Duodenal mucosa (tissue), 2 donors: Measurements from ENCODE around the gene ARL9.
A peak's percentile ranks its signal among the peaks of the same experiment; 100 is the strongest.

Experiments used
- H3K27ac ChIP-seq: one replicate; pipeline ENCODE4 v1.7.0; 2013; ENCODE audit warnings: low read depth, low read length
- H3K27me3 ChIP-seq, 2 donors: one replicate each; pipeline ENCODE4 v1.7.0; 2013; ENCODE audit warnings: low read length in 2 of 2, control low read depth in 1 of 2; ENCODE audit not compliant: insufficient read depth in 2 of 2, control insufficient read depth in 1 of 2
- H3K36me3 ChIP-seq, 2 donors: one replicate each; pipeline ENCODE4 v1.7.0; 2013; ENCODE audit warnings: low read length in 2 of 2, control low read depth in 1 of 2; ENCODE audit not compliant: insufficient read depth in 2 of 2, control insufficient read depth in 1 of 2
- H3K4me1 ChIP-seq, 2 donors: one replicate each; pipeline ENCODE4 v1.7.0; 2013; ENCODE audit warnings: low read length in 2 of 2, control low read depth in 1 of 2; ENCODE audit not compliant: insufficient read depth in 2 of 2, control insufficient read depth in 1 of 2
- H3K4me3 ChIP-seq, 2 donors: one replicate each; pipeline ENCODE4 v1.7.0; 2013; ENCODE audit warnings: low read length in 2 of 2, low read depth in 1 of 2
- H3K9ac ChIP-seq, 2 donors: one replicate each; pipeline ENCODE4 v1.7.0; 2013; ENCODE audit warnings: low read length in 2 of 2, low read depth in 1 of 2
- H3K9me3 ChIP-seq, 2 donors: one replicate each; pipeline ENCODE4 v1.7.0; 2013; ENCODE audit warnings: low read length in 2 of 2, control low read depth in 1 of 2; ENCODE audit not compliant: control insufficient read depth in 1 of 2

The ARL9 gene

DNA sequence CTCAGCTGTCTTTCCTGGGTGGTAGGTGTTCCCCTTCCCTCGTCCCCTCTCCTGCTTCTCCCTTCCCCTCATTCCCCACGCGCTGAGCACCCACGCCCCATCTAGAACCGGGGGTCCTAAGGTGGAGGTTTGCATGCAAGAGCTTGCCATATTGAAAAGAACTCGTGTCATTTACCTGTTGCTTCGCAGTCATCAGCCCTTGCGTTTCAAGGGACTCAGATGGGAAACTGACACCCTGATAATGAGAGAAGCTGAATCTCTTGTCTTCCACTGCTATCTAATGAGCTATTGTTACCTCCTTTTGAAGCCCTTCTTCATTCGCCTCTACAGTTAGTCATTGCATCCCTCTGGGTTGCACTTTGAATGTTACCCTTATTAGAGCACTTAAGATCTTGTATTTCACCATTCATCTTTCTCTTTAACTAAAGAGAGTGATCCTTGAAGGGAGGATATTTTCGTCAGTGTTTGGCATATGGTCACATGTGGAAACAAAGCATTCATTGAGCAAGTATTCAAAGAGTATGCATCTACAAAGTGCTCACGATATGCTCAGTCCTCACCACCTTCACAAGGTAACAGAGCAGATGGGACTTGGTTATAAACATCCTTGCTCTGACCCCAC lies 25.7 kb downstream of the ARL9 start:
- peak overlapping the region; percentile 77 to 78 for H3K4me3 ChIP-seq
- no peaks in the 10 kb centered on the region for H3K9me3 ChIP-seq
- H3K9ac ChIP-seq = no peak overlapping the region
- peaks cover 4 to 10% of the 10 kb centered on the region in 2 donors for H3K4me1 ChIP-seq
- no peaks in the 10 kb centered on the region for H3K36me3 ChIP-seq
- H3K27ac ChIP-seq = no peak overlapping the region
- peaks cover 16 to 34% of the 10 kb centered on the region in 2 donors for H3K27me3 ChIP-seq

DNA sequence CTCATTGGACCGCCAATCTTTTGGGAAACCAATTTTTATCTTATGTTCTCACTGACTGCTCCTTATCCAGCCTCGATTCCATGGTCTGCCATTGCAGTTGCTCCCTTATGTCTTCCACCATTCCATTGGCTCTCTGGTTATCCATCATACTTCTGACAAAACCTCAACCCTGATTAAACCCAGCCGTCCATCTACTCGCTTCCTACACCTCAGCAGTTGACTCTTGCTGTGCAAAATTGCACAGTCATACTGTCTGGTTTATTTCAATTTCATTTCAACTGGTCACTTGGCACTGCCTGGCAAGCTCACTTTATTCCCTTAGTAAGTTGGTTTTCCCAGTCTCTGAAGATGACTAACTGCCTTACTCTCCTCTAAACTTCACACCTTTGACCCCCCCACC lies 26.2 kb downstream of the ARL9 start:
- no peaks in the 10 kb centered on the region for H3K36me3 ChIP-seq
- peaks cover 4 to 10% of the 10 kb centered on the region in 2 donors for H3K4me1 ChIP-seq
- no peak overlapping the region for H3K27ac ChIP-seq
- peaks cover 16 to 34% of the 10 kb centered on the region in 2 donors for H3K27me3 ChIP-seq
- no peak overlapping the region for H3K9ac ChIP-seq
- H3K9me3 ChIP-seq = no peaks in the 10 kb centered on the region
- H3K4me3 ChIP-seq = no peak overlapping the region

DNA sequence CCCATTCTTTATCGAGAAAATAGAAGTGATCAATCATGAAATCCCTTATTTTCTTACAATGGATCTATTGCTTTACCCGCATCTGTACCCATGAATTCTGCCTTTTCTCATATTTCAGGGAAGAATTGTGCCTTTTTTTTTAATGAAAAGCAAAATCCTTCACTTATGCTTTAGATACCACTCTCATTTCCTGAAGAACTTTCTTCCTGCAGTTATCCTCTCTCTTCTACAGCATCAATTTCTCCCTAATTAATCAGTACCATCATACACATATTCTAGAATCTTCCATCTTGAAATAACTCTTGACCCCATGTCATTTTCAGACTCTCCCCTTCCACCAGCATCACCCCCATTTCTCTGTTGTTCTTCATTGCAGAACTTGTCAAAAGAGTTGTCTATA lies 26.6 kb downstream of the ARL9 start:
- H3K9me3 ChIP-seq = no peaks in the 10 kb centered on the region
- H3K4me1 ChIP-seq = peaks cover 4 to 10% of the 10 kb centered on the region in 2 donors
- H3K27ac ChIP-seq = no peak overlapping the region
- H3K27me3 ChIP-seq = peaks cover 16 to 34% of the 10 kb centered on the region in 2 donors
- H3K36me3 ChIP-seq = no peaks in the 10 kb centered on the region
- no peak overlapping the region for H3K9ac ChIP-seq
- no peak overlapping the region for H3K4me3 ChIP-seq

DNA sequence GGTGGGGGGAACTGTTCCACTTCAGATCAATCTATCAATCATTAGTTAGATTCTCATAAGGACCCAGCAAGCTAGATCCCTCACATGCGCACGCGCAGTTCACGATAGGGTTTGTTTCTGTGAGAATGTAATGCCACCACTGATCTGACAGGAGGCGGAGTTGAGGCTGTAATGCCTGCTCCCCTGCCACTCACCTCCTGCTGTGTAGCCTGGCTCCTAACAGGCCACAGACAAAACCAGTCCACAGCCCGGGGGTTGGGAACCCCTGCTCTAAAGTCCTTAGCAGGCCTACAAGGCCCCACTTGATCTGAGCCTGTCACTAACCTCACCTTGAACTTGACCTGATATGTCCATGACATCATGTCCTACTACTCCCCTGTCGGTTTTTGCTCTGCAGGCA lies 30.3 kb downstream of the ARL9 start:
- no peaks in the 10 kb centered on the region for H3K36me3 ChIP-seq
- H3K27me3 ChIP-seq = peaks cover 12 to 28% of the 10 kb centered on the region in 2 donors
- peaks cover 0 to 3% of the 10 kb centered on the region in 2 donors for H3K4me1 ChIP-seq
- no peaks in the 10 kb centered on the region for H3K9me3 ChIP-seq
- no peak overlapping the region for H3K27ac ChIP-seq
- H3K4me3 ChIP-seq = no peak overlapping the region
- H3K9ac ChIP-seq = no peak overlapping the region

DNA sequence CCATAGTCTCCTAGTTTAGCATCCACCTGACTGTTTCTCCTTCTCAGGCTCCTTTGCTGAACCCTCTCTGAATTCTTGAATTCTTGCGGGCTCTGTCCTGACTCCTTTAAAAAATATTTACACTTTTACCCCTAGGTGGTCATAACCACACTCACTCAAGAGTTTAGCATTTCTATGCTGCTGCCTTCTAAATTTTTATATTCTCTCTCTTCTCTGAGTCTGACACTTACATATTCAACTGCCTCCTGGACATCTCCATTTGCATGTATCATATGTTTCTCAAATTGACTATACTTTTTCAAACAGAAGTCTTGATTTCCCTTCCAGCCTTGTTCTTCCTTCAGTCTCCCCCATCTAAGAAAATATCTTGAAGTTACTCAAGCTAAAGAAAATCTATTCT lies 31.6 kb downstream of the ARL9 start:
- Histone ChIP-seq H3K36me3 (no peaks in the 10 kb centered on the region), H3K27me3 (peaks cover 8 to 15% of the 10 kb centered on the region in 2 donors), H3K9ac (no peak overlapping the region), H3K4me1 (no peaks in the 10 kb centered on the region), H3K27ac (no peak overlapping the region), H3K4me3 (no peak overlapping the region), H3K9me3 (no peaks in the 10 kb centered on the region)

DNA sequence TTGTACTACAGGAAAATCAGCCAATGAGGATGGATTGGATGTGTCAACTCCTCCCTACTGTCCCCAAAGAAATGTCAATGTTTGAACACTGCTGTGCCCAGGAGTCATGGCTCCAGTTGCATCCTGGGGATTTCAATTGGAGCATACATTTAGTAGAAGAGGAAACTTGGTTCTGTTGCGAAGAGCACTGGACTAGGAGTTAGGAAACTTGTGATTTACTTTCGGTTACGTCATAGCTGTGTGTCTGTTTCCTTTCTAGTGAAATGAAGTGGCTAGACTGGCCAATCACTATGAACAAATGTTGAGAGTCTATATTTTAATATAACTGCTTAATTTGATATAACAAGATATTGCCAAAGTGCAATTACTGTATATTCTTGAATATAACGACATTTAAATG lies 35.2 kb downstream of the ARL9 start:
- Histone ChIP-seq H3K27ac (no peak overlapping the region), H3K36me3 (no peaks in the 10 kb centered on the region), H3K9ac (no peak overlapping the region), H3K4me3 (no peak overlapping the region), H3K9me3 (no peaks in the 10 kb centered on the region), H3K27me3 (no peaks in the 10 kb centered on the region), H3K4me1 (peaks cover 0 to 5% of the 10 kb centered on the region in 2 donors)

DNA sequence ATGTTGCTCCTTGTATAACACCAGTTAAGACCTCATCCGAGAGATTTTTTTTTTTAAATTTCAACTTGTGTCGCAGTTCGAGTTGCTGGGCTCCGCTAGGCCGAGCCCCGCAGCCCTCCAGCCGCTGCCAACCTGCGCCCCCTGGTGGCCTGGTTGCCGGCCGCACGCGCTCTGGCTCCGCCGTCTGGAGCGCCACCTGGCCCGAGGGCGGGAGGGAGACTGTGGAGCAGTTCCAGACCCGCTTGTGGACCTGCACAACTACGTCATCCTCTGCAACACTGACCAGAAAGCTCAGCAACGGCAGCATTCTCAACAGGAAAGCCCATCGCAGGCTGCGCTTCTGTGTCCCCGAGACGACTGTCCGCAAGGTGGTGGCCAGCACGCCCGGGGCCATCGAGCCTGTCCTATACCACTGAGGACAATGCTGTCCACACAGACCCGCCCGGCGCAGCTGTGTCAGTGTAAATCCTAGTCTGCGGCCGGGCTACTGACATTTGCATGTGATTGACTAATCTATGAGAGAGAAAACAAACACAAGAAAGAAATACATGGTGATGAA lies 39.1 kb downstream of the ARL9 start:
- no peaks in the 10 kb centered on the region for H3K9me3 ChIP-seq
- H3K27me3 ChIP-seq = no peaks in the 10 kb centered on the region
- H3K4me3 ChIP-seq = peak overlapping the region; percentile 64 to 76
- peaks cover 0 to 5% of the 10 kb centered on the region in 2 donors for H3K4me1 ChIP-seq
- peak overlapping the region in 1 of 2 donors; percentile 77 for H3K9ac ChIP-seq
- H3K36me3 ChIP-seq = no peaks in the 10 kb centered on the region
- H3K27ac ChIP-seq = no peak overlapping the region

DNA sequence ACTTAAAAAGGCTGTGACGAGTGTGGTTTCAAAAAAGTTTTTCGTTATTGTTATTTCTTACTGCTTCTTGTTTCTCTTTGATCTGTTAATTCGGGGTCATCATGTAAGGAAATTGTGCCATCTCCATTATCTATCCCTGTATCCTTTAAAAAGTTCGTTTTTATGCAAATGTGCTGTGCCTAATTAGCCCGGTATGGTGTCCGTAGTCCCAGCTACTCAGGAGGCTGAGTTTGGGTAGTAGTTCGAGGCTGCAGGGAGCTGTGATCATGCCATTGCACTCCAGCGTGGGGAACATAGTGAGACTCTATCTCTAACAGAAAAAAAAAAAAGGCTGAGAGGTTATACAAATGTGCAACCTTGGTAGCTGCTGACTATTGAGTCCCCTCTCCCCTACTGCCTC lies 45.1 kb downstream of the ARL9 start:
- Histone ChIP-seq H3K9me3 (no peaks in the 10 kb centered on the region), H3K4me3 (no peak overlapping the region), H3K36me3 (no peaks in the 10 kb centered on the region), H3K27ac (no peak overlapping the region), H3K9ac (no peak overlapping the region), H3K4me1 (no peaks in the 10 kb centered on the region), H3K27me3 (no peaks in the 10 kb centered on the region)

DNA sequence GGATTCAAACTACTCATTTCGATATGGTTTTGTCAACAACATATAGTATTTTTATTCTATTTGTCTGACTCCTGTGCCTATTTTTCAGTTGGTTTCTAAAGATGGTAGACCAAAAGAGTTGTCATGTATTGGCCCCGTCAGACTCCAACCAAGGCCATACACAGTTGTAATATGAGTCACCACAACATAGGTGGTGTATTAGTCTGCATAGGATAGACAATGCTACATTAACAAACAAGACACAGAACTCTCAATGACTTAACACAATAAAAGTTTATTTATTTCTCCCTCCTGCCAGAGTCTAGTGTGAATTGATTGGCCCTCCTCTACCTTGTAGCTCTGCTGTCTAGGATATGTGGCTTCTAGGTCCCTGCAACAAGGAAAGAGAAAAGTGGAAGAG lies 45.9 kb downstream of the ARL9 start:
- H3K4me1 ChIP-seq = no peaks in the 10 kb centered on the region
- H3K9me3 ChIP-seq = no peaks in the 10 kb centered on the region
- H3K27me3 ChIP-seq = no peaks in the 10 kb centered on the region
- no peak overlapping the region for H3K27ac ChIP-seq
- no peaks in the 10 kb centered on the region for H3K36me3 ChIP-seq
- H3K9ac ChIP-seq = no peak overlapping the region
- H3K4me3 ChIP-seq = no peak overlapping the region

DNA sequence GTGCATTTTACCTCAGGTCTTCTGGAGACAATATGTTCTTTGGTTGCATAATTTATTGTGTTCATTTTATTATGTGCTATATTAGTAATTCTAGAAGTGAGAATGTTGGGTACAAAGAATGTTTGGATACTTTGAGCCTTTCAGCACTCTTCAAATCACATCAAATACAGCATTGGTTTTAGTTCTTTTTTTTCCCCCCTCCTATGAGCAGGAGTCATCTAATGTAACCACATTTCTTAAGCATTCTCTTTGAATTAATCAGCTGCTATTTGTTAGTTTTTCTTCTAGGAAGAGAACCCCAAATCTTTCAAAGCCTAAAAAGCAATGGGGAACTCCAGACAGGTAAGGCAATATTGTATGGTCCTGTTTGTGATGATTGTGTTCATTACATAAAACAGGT lies 46.7 kb downstream of the ARL9 start:
- H3K9ac ChIP-seq = no peak overlapping the region
- no peaks in the 10 kb centered on the region for H3K36me3 ChIP-seq
- no peak overlapping the region for H3K4me3 ChIP-seq
- H3K4me1 ChIP-seq = no peaks in the 10 kb centered on the region
- no peak overlapping the region for H3K27ac ChIP-seq
- no peaks in the 10 kb centered on the region for H3K27me3 ChIP-seq
- no peaks in the 10 kb centered on the region for H3K9me3 ChIP-seq
